ENCODE measurements around the gene TGM6.

The TGM6 gene

GRCh38 chr20:2451939-2452732 lies 71.4 kb downstream of the TGM6 start:
- peak; percentile 17 to 26 for DNase-seq (ENCODE audit: low read depth in 1 of 2, low spot score in 1 of 2)

- DNase-seq (ENCODE audit: low read depth in 1 of 2, low spot score in 1 of 2), result no peak
Measured at GRCh38 chr20:2453792-2454191, 73.1 kb downstream of the TGM6 start.

GRCh38 chr20:2455771-2456497 lies 75.2 kb downstream of the TGM6 start:
- DNase-seq (ENCODE audit: low read depth in 1 of 2, low spot score in 1 of 2), result no peak

DNA sequence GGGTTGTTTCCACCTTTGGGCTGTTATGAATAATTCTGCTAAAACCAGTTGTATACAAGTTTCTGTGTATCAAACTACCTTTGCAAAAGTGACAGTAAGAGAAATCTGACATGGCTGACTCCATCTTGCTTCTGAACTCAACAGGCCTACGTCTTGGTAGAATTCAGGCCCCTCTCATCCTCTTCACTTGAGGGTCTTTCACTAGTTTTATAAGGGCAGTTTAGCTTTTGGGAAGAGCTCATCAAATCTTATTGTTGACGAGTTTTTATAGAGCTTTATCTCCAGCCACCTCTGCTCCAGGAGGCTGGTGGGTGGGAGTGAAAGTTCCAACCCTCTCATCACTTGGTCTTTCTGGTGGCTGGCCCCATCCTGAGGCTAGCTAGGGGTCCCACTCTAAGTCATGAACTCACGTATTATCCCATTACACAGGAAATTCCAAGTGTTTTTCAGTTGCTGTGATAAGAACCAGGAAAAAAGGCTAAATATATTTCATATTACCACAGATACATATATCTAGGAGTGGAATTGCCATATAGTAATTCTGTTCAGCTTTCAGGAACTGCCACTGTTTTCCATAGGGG lies 78.3 kb downstream of the TGM6 start:
- DNase-seq (ENCODE audit: low read depth in 1 of 2, low spot score in 1 of 2), result no peak

DNA sequence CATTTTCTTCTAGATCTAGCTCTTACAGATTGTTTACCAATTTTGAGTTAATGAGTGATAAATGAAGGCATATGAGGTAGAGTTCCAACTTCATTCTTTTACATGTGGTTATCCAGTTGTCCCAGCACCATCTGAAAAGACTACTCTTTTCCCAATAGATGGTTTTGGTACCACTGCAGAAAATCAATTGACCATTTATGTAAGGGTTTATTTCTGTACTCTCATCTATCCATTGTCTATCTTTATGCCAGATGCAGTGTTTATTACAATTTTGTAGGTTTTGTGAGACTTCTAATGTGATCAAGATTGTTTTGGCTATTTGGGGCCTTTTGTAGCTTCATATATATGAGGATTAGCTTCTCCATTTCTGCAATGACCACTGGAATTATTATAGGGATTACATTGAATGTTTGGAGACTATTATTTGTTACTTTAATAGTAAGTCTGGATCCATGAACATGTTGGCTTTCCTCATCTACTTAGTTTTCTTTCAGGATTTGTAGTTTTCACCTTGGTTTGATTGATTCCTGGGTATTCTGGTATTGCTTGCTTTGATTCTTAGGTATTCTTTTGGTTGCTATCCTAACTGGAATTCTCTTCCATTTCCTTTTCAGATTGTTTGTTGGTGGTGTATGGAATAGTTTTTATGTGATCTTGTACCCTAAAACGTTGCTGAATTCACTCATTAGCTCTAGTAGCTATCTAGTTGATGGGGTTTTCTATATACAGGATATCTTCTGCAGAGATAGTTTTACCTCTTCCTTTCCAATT lies 79.5 kb downstream of the TGM6 start:
- no peak for DNase-seq (ENCODE audit: low read depth in 1 of 2, low spot score in 1 of 2)

- DNase-seq (ENCODE audit: low read depth in 1 of 2, low spot score in 1 of 2), result no peak
Measured at GRCh38 chr20:2460752-2461424, 80.2 kb downstream of the TGM6 start.

DNA sequence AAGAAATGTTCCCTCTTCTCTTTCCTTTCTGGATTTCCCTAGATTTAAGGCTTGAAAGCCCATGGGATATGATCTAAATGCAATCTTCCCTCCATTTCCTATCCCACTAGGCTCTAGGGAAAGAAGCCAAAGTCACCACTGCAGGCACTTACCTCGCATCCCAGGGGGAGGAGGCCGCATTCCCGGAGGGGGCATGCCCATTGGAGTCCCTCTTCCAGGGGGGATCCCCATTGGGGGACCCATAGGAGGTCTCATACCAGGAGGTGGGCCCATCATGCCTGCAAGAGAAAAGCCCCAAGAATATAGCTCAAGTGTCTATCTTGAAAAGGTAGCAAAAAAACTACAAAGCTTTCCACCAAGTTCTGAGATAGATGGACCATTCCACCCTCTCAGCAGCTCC lies 81.8 kb downstream of the TGM6 start:
- no peak for DNase-seq (ENCODE audit: low read depth in 1 of 2, low spot score in 1 of 2)

GRCh38 chr20:2463616-2464365 lies 83.1 kb downstream of the TGM6 start:
- DNase-seq (ENCODE audit: low read depth in 1 of 2, low spot score in 1 of 2), result no peak

DNA sequence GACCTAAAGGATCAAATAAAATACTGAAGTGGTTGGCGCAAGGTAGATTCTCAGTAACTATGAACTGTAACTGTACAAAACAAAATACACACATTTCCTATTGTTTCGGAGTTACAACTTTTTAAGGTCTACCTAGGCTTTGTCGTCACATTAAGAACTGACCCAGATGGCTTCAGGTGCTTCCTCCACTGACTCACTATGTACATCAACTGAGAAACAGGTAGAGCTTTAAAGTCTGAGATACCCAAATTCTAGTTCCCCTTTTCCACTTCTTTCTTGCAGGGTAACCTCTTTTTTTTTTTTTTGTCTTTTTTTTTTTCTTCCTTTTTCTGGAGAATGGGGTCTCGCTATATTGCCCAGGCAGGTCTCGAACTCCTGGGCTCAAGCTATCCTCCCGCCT lies 84.4 kb downstream of the TGM6 start:
- no peak for DNase-seq (ENCODE audit: low read depth in 1 of 2, low spot score in 1 of 2)

GRCh38 chr20:2467412-2467811 lies 86.7 kb downstream of the TGM6 start:
- no peak for DNase-seq (ENCODE audit: low read depth in 1 of 2, low spot score in 1 of 2)

- DNase-seq (ENCODE audit: low read depth in 1 of 2, low spot score in 1 of 2), result no peak
Measured at GRCh38 chr20:2468581-2469407, 88.1 kb downstream of the TGM6 start.

DNA sequence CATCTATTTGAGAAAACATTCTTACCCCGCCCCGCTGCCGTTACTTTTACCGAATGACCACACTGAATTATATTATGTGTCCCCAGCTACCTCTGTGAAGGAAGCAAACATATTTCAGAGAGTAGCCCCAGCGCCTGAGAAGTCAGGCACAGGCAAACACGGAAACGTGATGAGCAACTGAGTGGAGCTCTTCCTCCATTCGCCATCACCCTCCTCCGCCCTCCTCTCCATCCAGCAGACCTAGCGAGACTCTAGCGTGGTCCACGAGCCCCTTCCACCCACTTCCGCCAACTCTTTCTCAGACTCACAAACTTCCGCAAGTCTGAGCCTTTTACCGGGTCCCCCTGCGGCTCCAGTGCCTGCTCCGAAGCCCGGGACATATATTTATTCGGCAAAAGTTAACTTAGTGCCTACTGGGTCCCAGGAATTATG lies 89.3 kb downstream of the TGM6 start:
- peak; percentile 19 to 40 for DNase-seq (ENCODE audit: low read depth in 1 of 2, low spot score in 1 of 2)

DNA sequence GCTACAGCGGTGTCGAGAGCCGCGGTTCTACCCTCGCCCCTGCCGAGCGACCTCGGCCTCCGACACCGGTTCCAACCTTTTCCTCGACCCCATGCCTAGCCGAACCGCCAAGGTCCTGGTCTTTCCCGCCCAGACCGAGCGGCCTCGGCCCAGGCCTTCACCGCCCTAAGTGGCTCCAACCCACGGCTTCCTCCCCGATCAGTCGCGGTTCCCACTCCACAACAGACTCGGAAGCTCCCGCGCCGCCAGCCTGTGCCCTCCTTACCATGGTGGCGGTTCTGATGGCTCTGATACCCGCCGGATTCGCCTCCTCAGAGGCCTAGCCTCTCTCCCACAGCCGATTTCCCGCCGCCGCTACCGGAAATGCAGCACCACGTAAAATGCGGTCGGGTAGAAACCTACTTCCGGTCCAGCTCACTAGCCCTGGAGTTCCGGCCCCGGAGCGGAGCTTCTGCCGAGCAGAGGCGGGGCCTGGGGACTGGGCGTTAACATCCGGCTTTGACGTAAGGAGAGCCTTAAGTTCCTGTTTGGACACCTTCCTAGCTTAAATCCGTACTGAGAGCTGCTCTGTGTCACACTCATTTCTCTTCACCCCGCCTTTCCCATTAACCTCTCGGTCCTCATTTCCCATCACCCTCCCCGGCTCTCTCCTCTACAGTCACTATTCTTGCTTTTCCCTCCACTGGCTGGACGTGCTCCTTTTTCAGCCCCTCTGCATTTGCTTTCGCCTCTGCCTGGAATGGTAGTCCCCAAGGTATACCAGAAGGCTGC lies 89.9 kb downstream of the TGM6 start, which contains the start of gene SNRPB:
Gene SNRPB, minus strand, starts transcription at position 367 of the 771 bp plus-strand sequence. Its CDS starts 99 bp downstream, at position 268.
- peak; percentile 89 to 90 for DNase-seq (ENCODE audit: low read depth in 1 of 2, low spot score in 1 of 2)

DNA sequence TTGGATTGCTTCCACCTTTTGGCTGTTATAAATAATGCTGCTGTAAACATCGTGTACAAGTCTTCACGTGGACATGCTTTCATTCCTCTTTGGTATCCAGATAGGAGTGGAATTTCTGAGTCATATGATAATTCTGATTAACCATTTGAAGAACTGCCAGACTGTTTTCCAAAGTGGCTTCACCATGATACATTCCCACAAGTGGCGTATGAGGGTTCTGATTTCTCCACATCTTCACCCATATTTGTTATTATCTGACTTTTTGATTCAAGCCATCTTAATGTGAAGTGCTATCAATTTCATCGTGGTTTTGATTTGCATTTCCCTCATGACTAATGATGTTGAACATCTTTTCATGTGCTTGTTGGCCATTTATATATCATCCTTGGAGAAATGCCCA lies 92.8 kb downstream of the TGM6 start:
- no peak for DNase-seq (ENCODE audit: low read depth in 1 of 2, low spot score in 1 of 2)

DNA sequence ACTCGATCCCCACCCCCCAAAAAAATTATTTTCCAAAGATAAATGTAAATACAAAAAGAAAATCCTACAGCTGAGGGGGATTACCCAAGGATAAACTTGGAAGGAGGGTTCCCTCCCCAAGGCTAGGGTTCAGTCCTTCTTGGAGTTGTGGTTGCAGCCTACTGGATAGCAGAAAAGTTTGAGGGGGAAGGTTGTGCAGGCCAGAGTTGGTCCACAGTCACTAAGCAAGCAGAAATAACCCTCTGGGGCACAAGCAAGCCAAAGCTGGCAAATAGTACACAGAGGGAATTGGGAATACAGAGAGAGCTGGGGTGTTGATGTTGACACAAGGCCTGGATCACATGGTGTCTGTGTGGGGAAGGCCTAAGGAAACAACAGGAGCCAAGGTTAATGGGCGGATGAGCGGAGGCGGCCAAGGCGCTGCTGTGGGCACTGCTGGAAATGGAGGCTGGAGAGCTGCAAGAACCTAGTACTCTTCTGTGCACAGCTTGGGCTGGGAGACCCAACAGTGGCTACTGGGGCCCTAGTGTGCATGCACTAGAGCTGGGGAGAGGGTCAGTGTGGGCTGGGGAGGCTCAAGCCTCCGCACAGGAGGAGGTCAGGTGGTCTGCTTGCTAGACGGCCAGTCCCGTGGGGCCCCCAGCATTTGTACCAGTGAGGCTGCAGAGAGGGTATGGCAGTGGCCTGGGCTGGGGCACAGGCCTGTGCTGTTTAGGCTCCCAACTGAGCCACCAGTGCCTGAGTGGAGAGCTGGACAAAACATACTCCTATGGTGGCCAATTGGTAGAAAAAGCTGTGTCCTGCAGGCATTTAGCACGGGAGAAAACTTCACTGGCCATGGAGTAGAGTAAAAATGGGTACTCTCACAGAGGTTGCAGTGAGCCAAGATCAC lies 95.4 kb downstream of the TGM6 start:
- DNase-seq (ENCODE audit: low read depth in 1 of 2, low spot score in 1 of 2), result no peak

DNA sequence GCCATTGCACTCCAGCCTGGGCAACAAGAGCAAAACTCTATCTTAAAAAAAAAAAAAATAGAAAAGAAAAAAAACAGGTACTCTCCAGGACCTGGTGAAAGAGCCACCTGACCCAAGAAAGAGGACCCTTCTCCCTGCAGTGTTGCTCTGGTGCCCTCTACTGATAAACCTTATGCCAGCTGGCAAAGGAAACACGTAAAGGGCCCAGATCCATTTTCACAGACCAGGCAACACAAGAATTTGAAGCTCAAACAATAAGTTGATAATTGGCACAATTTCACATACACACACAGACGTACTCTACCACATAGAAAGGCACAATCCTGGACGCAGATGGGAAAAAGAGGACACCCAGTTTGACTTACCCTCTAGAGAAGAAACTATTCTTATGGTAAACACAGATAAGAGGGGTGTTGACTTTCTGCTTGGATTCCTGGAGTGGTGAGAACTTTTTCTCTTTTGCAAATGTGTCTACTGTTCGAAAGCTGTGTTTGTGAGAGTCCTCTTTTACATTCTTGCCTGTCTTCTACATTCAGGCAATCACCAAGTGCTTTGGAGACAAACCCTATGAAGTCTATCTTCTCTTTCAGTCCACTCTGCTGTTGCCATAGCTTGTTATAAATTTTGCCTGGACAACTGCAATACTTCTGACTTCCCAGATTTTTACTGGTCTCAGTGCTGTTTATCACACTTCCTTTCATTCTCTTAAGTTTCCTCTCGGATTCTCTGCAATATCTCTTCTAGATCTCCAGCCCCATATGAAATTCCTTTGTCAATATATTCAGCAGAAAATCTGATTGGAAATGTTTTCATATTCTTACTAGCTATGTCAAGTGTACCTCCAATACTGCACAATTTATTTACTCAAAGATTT lies 96.3 kb downstream of the TGM6 start:
- DNase-seq (ENCODE audit: low read depth in 1 of 2, low spot score in 1 of 2), result no peak

Data from stimulated activated CD4-positive, alpha-beta T cell treated with anti-CD3 and anti-CD28 coated beads, Interleukin-15, amount 100 ng/mL, for 1 hour (primary cell).